ENCODE results near the gene COL4A4. TPM values are rescaled to one million over a fixed set of nuclear protein-coding genes. Genes with fewer than 3 reads are reported as not detected.

The COL4A4 gene
- total and polyA plus RNA-seq, 4 donors, result 1.4 to 1.8 (median 1.7) TPM

GRCh38 chr2:226981791-226982326 is 182.1 kb downstream of the COL4A4 start:
- Histone ChIP-seq H3K36me3 (ENCODE audit: control insufficient read depth, insufficient read depth, low read length) (no peaks in the 10 kb centered on the region), H3K4me3 (ENCODE audit: low read depth, low read length) (no peak overlapping the region), H3K27ac (ENCODE audit: low read depth, low read length) (no peak overlapping the region), H3K27me3 (ENCODE audit: control insufficient read depth, insufficient read depth, low read length) (no peaks in the 10 kb centered on the region), H3K4me1 (ENCODE audit: control insufficient read depth, insufficient read depth, low read length) (peaks cover 12% of the 10 kb centered on the region), H3K9me3 (ENCODE audit: control insufficient read depth, insufficient read depth, low read length) (no peaks in the 10 kb centered on the region)
- DNase-seq (ENCODE audit: low read depth in 4 of 6, low spot score in 6 of 6), result no peak
- 100% methylated on average over 2 of the region's 3 CpGs for WGBS (ENCODE audit: insufficient coverage)

GRCh38 chr2:226979004-226979403 is 185.0 kb downstream of the COL4A4 start:
- no peak overlapping the region for H3K4me3 ChIP-seq (ENCODE audit: low read depth, low read length)
- no peaks in the 10 kb centered on the region for H3K27me3 ChIP-seq (ENCODE audit: control insufficient read depth, insufficient read depth, low read length)
- H3K27ac ChIP-seq (ENCODE audit: low read depth, low read length), result no peak overlapping the region
- H3K36me3 ChIP-seq (ENCODE audit: control insufficient read depth, insufficient read depth, low read length), result no peaks in the 10 kb centered on the region
- WGBS (ENCODE audit: insufficient coverage), result 66% methylated on average over 4 of the region's 4 CpGs
- no peaks in the 10 kb centered on the region for H3K9me3 ChIP-seq (ENCODE audit: control insufficient read depth, insufficient read depth, low read length)
- DNase-seq (ENCODE audit: low read depth in 4 of 6, low spot score in 6 of 6), result no peak
- peaks cover 16% of the 10 kb centered on the region for H3K4me1 ChIP-seq (ENCODE audit: control insufficient read depth, insufficient read depth, low read length)

GRCh38 chr2:226978300-226978699 is 185.7 kb downstream of the COL4A4 start:
- WGBS (ENCODE audit: insufficient coverage), result 100% methylated on average over 1 of the region's 7 CpGs
- no peak overlapping the region for H3K27ac ChIP-seq (ENCODE audit: low read depth, low read length)
- H3K9me3 ChIP-seq (ENCODE audit: control insufficient read depth, insufficient read depth, low read length), result no peaks in the 10 kb centered on the region
- H3K4me3 ChIP-seq (ENCODE audit: low read depth, low read length), result no peak overlapping the region
- H3K27me3 ChIP-seq (ENCODE audit: control insufficient read depth, insufficient read depth, low read length), result no peaks in the 10 kb centered on the region
- no peak for DNase-seq (ENCODE audit: low read depth in 4 of 6, low spot score in 6 of 6)
- peaks cover 16% of the 10 kb centered on the region for H3K4me1 ChIP-seq (ENCODE audit: control insufficient read depth, insufficient read depth, low read length)
- no peaks in the 10 kb centered on the region for H3K36me3 ChIP-seq (ENCODE audit: control insufficient read depth, insufficient read depth, low read length)

GRCh38 chr2:226977775-226978190 is 186.2 kb downstream of the COL4A4 start:
- no peak overlapping the region for H3K4me3 ChIP-seq (ENCODE audit: low read depth, low read length)
- DNase-seq (ENCODE audit: low read depth in 4 of 6, low spot score in 6 of 6), result peak in 2 of 6 donors; percentile 23 to 45
- no peaks in the 10 kb centered on the region for H3K27me3 ChIP-seq (ENCODE audit: control insufficient read depth, insufficient read depth, low read length)
- 56% methylated on average over 1 of the region's 2 CpGs for WGBS (ENCODE audit: insufficient coverage)
- no peaks in the 10 kb centered on the region for H3K9me3 ChIP-seq (ENCODE audit: control insufficient read depth, insufficient read depth, low read length)
- H3K27ac ChIP-seq (ENCODE audit: low read depth, low read length), result no peak overlapping the region
- H3K36me3 ChIP-seq (ENCODE audit: control insufficient read depth, insufficient read depth, low read length), result no peaks in the 10 kb centered on the region
- peaks cover 16% of the 10 kb centered on the region for H3K4me1 ChIP-seq (ENCODE audit: control insufficient read depth, insufficient read depth, low read length)

GRCh38 chr2:226973816-226974215 is 190.2 kb downstream of the COL4A4 start:
- Histone ChIP-seq H3K36me3 (ENCODE audit: control insufficient read depth, insufficient read depth, low read length) (no peaks in the 10 kb centered on the region), H3K9me3 (ENCODE audit: control insufficient read depth, insufficient read depth, low read length) (no peaks in the 10 kb centered on the region), H3K4me3 (ENCODE audit: low read depth, low read length) (no peak overlapping the region), H3K4me1 (ENCODE audit: control insufficient read depth, insufficient read depth, low read length) (peaks cover 9% of the 10 kb centered on the region), H3K27me3 (ENCODE audit: control insufficient read depth, insufficient read depth, low read length) (no peaks in the 10 kb centered on the region), H3K27ac (ENCODE audit: low read depth, low read length) (no peak overlapping the region)
- 89% methylated on average over 7 of the region's 10 CpGs for WGBS (ENCODE audit: insufficient coverage)
- no peak for DNase-seq (ENCODE audit: low read depth in 4 of 6, low spot score in 6 of 6)

- DNase-seq (ENCODE audit: low read depth in 4 of 6, low spot score in 6 of 6), result no peak
- Histone ChIP-seq H3K4me1 (ENCODE audit: control insufficient read depth, insufficient read depth, low read length) (peaks cover 3% of the 10 kb centered on the region), H3K36me3 (ENCODE audit: control insufficient read depth, insufficient read depth, low read length) (no peaks in the 10 kb centered on the region), H3K9me3 (ENCODE audit: control insufficient read depth, insufficient read depth, low read length) (no peaks in the 10 kb centered on the region), H3K4me3 (ENCODE audit: low read depth, low read length) (no peak overlapping the region), H3K27me3 (ENCODE audit: control insufficient read depth, insufficient read depth, low read length) (no peaks in the 10 kb centered on the region), H3K27ac (ENCODE audit: low read depth, low read length) (no peak overlapping the region)
- 100% methylated on average over 2 of the region's 4 CpGs for WGBS (ENCODE audit: insufficient coverage)
Observed at GRCh38 chr2:226971770-226972169, 192.2 kb downstream of the COL4A4 start.

GRCh38 chr2:226971084-226971483 is 192.9 kb downstream of the COL4A4 start:
- H3K36me3 ChIP-seq (ENCODE audit: control insufficient read depth, insufficient read depth, low read length), result no peaks in the 10 kb centered on the region
- WGBS (ENCODE audit: insufficient coverage), result 86% methylated on average over 4 of the region's 6 CpGs
- H3K4me3 ChIP-seq (ENCODE audit: low read depth, low read length), result no peak overlapping the region
- H3K27ac ChIP-seq (ENCODE audit: low read depth, low read length), result no peak overlapping the region
- no peak for DNase-seq (ENCODE audit: low read depth in 4 of 6, low spot score in 6 of 6)
- H3K9me3 ChIP-seq (ENCODE audit: control insufficient read depth, insufficient read depth, low read length), result no peaks in the 10 kb centered on the region
- H3K4me1 ChIP-seq (ENCODE audit: control insufficient read depth, insufficient read depth, low read length), result no peaks in the 10 kb centered on the region
- H3K27me3 ChIP-seq (ENCODE audit: control insufficient read depth, insufficient read depth, low read length), result no peaks in the 10 kb centered on the region

- no peak overlapping the region for H3K4me3 ChIP-seq (ENCODE audit: low read depth, low read length)
- WGBS (ENCODE audit: insufficient coverage), result 100% methylated on average over 1 of the region's 3 CpGs
- no peaks in the 10 kb centered on the region for H3K27me3 ChIP-seq (ENCODE audit: control insufficient read depth, insufficient read depth, low read length)
- H3K36me3 ChIP-seq (ENCODE audit: control insufficient read depth, insufficient read depth, low read length), result no peaks in the 10 kb centered on the region
- DNase-seq (ENCODE audit: low read depth in 4 of 6, low spot score in 6 of 6), result no peak
- H3K4me1 ChIP-seq (ENCODE audit: control insufficient read depth, insufficient read depth, low read length), result no peaks in the 10 kb centered on the region
- H3K9me3 ChIP-seq (ENCODE audit: control insufficient read depth, insufficient read depth, low read length), result no peaks in the 10 kb centered on the region
- no peak overlapping the region for H3K27ac ChIP-seq (ENCODE audit: low read depth, low read length)
Observed at GRCh38 chr2:226970362-226970761, 193.6 kb downstream of the COL4A4 start.

GRCh38 chr2:226969417-226970080 is 194.5 kb downstream of the COL4A4 start:
- Histone ChIP-seq H3K27ac (ENCODE audit: low read depth, low read length) (no peak overlapping the region), H3K9me3 (ENCODE audit: control insufficient read depth, insufficient read depth, low read length) (no peaks in the 10 kb centered on the region), H3K27me3 (ENCODE audit: control insufficient read depth, insufficient read depth, low read length) (no peaks in the 10 kb centered on the region), H3K36me3 (ENCODE audit: control insufficient read depth, insufficient read depth, low read length) (no peaks in the 10 kb centered on the region), H3K4me1 (ENCODE audit: control insufficient read depth, insufficient read depth, low read length) (no peaks in the 10 kb centered on the region), H3K4me3 (ENCODE audit: low read depth, low read length) (no peak overlapping the region)
- no CpG with 5 or more reads among the region's 6 CpGs for WGBS (ENCODE audit: insufficient coverage)
- no peak for DNase-seq (ENCODE audit: low read depth in 4 of 6, low spot score in 6 of 6)

- Histone ChIP-seq H3K4me1 (ENCODE audit: control insufficient read depth, insufficient read depth, low read length) (no peaks in the 10 kb centered on the region), H3K27ac (ENCODE audit: low read depth, low read length) (no peak overlapping the region), H3K9me3 (ENCODE audit: control insufficient read depth, insufficient read depth, low read length) (no peaks in the 10 kb centered on the region), H3K36me3 (ENCODE audit: control insufficient read depth, insufficient read depth, low read length) (no peaks in the 10 kb centered on the region), H3K4me3 (ENCODE audit: low read depth, low read length) (no peak overlapping the region), H3K27me3 (ENCODE audit: control insufficient read depth, insufficient read depth, low read length) (no peaks in the 10 kb centered on the region)
- no peak for DNase-seq (ENCODE audit: low read depth in 4 of 6, low spot score in 6 of 6)
- WGBS (ENCODE audit: insufficient coverage), result 100% methylated on average over 1 of the region's 1 CpG
Observed at GRCh38 chr2:226965376-226965775, 198.6 kb downstream of the COL4A4 start.
